ENCODE results near the gene GDE1.

- TF ChIP-seq, protein P1, sequence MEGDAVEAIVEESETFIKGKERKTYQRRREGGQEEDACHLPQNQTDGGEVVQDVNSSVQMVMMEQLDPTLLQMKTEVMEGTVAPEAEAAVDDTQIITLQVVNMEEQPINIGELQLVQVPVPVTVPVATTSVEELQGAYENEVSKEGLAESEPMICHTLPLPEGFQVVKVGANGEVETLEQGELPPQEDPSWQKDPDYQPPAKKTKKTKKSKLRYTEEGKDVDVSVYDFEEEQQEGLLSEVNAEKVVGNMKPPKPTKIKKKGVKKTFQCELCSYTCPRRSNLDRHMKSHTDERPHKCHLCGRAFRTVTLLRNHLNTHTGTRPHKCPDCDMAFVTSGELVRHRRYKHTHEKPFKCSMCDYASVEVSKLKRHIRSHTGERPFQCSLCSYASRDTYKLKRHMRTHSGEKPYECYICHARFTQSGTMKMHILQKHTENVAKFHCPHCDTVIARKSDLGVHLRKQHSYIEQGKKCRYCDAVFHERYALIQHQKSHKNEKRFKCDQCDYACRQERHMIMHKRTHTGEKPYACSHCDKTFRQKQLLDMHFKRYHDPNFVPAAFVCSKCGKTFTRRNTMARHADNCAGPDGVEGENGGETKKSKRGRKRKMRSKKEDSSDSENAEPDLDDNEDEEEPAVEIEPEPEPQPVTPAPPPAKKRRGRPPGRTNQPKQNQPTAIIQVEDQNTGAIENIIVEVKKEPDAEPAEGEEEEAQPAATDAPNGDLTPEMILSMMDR (IDR thresholded peaks at IDR 0.05), result no peak
- TF ChIP-seq POLR2A (IDR thresholded peaks at IDR 0.05), result no peak
These were observed 9.6 kb downstream of the GDE1 start for GRCh38 chr16:19512297-19512696.

All from breast epithelium (tissue), 3 donors.